ENCODE results near the gene PAXX. TPM values are rescaled to one million over a fixed set of nuclear protein-coding genes. Genes with fewer than 3 reads are reported as not detected.

Gene PAXX
- total and polyA plus RNA-seq, 9 of the 15 experiments (the other 6 are each of a cell fraction or from before 2014, with no cell fraction given): 1.2 to 175 (median 38.5) TPM

DNA sequence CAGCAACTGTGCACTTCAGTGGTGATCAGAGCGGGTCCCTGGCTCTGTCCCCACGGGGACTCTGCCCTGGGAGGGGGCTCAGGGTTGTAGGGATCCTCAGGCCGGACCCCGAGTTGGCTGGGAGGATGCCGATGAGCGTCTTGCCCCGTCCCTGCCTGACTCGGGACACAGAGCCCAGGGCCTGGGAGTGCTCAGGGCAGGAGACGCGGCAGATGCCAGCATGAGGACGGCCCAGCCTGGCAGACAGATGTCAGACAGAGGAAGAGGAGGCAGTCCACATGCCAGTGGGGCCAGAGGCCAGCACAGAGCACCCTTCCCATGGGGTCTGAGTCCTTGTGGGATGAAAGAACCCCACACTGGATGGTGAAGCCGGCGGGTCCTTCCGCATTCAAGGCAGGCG, 28.9 kb upstream of the PAXX start (continued):
- TF ChIP-seq CBX8 (IDR thresholded peaks at IDR 0.05; ENCODE audit: borderline replicate concordance, extremely low read depth, low read depth, low read length, poor library complexity, severe bottlenecking): no peak
- TF ChIP-seq, protein P1, sequence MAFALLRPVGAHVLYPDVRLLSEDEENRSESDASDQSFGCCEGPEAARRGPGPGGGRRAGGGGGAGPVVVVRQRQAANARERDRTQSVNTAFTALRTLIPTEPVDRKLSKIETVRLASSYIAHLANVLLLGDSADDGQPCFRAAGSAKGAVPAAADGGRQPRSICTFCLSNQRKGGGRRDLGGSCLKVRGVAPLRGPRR (CRISPR knock-in tag; IDR thresholded peaks at IDR 0.05): no peak
- no peak for TF ChIP-seq SIX5 (IDR thresholded peaks at IDR 0.05; ENCODE audit: borderline replicate concordance in 1 of 2, insufficient read depth in 1 of 2, low read depth in 1 of 2, low read length in 2 of 2)
- TF ChIP-seq CBX5 (IDR thresholded peaks at IDR 0.05; ENCODE audit: borderline replicate concordance, low read depth): no peak
- TF ChIP-seq ZBTB5 (IDR thresholded peaks at IDR 0.05): no peak
- TF ChIP-seq ZNF354B (CRISPR knock-in tag; IDR thresholded peaks at IDR 0.05): no peak
- no peak for TF ChIP-seq KLF1 (tag; IDR thresholded peaks at IDR 0.05)
- no peak for TF ChIP-seq HDAC8 (tag; IDR thresholded peaks at IDR 0.05)
- TF ChIP-seq MBD1 (CRISPR knock-in tag; IDR thresholded peaks at IDR 0.05): no peak

All from K562 (cell line).